ENCODE data around the gene CCDC85B.

DNA sequence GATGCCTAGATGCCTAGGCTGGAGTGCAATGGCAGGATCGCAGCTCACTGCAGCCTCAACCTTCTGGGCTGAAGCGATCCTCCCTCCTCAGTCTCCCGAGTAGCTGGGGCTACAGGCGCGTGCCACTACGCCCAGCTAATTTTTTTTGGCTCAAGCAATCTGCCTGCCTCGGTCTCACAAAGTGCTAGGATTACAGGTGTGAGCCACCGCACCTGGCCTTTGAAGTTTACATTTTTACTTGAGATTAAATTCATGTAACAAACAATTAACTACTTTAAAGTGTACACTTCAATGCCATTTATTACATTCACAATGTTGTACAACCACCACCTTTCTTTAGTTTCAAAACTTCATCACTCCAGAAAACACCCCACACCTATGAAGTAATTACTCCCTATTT lies 13.2 kb downstream of the CCDC85B start:
- TF ChIP-seq, protein P1, sequence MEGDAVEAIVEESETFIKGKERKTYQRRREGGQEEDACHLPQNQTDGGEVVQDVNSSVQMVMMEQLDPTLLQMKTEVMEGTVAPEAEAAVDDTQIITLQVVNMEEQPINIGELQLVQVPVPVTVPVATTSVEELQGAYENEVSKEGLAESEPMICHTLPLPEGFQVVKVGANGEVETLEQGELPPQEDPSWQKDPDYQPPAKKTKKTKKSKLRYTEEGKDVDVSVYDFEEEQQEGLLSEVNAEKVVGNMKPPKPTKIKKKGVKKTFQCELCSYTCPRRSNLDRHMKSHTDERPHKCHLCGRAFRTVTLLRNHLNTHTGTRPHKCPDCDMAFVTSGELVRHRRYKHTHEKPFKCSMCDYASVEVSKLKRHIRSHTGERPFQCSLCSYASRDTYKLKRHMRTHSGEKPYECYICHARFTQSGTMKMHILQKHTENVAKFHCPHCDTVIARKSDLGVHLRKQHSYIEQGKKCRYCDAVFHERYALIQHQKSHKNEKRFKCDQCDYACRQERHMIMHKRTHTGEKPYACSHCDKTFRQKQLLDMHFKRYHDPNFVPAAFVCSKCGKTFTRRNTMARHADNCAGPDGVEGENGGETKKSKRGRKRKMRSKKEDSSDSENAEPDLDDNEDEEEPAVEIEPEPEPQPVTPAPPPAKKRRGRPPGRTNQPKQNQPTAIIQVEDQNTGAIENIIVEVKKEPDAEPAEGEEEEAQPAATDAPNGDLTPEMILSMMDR (IDR thresholded peaks at IDR 0.05; ENCODE audit: poor library complexity, severe bottlenecking) = no peak
- TF ChIP-seq EP300 (conservative IDR thresholded peaks at IDR 0.05; ENCODE audit: poor library complexity, severe bottlenecking) = no peak
- no peak for TF ChIP-seq POLR2AphosphoS5 (IDR thresholded peaks at IDR 0.05)

All from neural cell (in vitro differentiated cells).